Measurements from ENCODE around the gene AP3D1. TPM values are rescaled to one million over a fixed set of nuclear protein-coding genes. Genes with fewer than 3 reads are reported as not detected.
"Not testable (repeated sequence)": the region's sequence is repeated elsewhere in the genome, so short reads cannot be mapped to it uniquely, and the experiment has no call there.

Gene AP3D1
- total RNA-seq, 4 donors from 2014 or later, result 71.0 to 139 (median 99.0) TPM

DNA sequence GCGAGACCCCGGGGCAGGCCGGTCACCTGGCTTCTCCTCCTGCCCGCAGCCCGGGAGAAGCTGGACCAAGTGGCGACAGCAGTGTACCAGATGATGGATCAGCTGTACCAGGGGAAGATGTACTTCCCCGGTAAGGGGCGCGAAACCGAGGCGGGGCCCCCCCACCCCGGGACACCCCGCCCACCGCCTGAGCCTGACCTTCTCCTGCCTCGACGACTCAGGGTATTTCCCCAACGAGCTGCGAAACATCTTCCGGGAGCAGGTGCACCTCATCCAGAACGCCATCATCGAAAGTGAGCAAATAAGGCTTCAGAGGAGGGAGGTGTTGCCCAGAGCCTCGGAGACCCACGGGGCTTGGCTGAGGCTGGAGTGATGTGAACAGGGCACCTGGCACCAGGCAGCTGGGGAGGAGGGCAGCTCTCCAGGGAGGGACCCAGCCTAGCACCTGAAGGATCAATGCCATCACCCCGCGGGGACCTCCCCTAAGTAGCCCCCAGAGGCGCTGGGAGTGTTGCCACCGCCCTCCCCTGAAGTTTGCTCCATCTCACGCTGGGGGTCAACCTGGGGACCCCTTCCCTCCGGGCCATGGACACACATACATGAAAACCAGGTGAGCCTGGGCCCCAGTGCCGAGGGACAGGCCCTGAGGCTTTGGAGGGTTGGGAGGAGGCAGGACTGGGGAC lies 54.0 kb downstream of the AP3D1 start:
- Histone ChIP-seq H3K9me3 (no peaks in the 10 kb centered on the region), H3K4me1 (peaks cover 32% of the 10 kb centered on the region in 2 donors), H3K4me3 (peak overlapping the region; percentile 51 to 69 (median 54)), H3K36me3 (peaks cover 0 to 25% of the 10 kb centered on the region in 2 donors), H3K27me3 (no peaks in the 10 kb centered on the region), H3K27ac (peak overlapping the region; percentile 81 to 85 (median 84))
- in situ Hi-C loops (cut with MboI; ENCODE audit: low sequenced_read_pairs in 4 of 4) (no loop called here), intact Hi-C loops (cut with DNase I; ENCODE audit: low total_unique reads) (loop anchor here (2.0 to 10.0 kb wide), 4 partner anchors 53 to 1967 kb away; partner anchors contain the start of genes AP3D1 and ZBTB7A)
- TF ChIP-seq, protein P1, sequence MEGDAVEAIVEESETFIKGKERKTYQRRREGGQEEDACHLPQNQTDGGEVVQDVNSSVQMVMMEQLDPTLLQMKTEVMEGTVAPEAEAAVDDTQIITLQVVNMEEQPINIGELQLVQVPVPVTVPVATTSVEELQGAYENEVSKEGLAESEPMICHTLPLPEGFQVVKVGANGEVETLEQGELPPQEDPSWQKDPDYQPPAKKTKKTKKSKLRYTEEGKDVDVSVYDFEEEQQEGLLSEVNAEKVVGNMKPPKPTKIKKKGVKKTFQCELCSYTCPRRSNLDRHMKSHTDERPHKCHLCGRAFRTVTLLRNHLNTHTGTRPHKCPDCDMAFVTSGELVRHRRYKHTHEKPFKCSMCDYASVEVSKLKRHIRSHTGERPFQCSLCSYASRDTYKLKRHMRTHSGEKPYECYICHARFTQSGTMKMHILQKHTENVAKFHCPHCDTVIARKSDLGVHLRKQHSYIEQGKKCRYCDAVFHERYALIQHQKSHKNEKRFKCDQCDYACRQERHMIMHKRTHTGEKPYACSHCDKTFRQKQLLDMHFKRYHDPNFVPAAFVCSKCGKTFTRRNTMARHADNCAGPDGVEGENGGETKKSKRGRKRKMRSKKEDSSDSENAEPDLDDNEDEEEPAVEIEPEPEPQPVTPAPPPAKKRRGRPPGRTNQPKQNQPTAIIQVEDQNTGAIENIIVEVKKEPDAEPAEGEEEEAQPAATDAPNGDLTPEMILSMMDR (IDR thresholded peaks at IDR 0.05 in 4 of 5, conservative IDR thresholded peaks at IDR 0.05 in 1 of 5), result peak in 2 of 5 experiments; percentile 0 to 3
- peak in 1 of 2 donors; percentile 1 for TF ChIP-seq POLR2A (IDR thresholded peaks at IDR 0.05)
- ATAC-seq (no peak), DNase-seq (peak in 1 of 2 donors; percentile 31)

DNA sequence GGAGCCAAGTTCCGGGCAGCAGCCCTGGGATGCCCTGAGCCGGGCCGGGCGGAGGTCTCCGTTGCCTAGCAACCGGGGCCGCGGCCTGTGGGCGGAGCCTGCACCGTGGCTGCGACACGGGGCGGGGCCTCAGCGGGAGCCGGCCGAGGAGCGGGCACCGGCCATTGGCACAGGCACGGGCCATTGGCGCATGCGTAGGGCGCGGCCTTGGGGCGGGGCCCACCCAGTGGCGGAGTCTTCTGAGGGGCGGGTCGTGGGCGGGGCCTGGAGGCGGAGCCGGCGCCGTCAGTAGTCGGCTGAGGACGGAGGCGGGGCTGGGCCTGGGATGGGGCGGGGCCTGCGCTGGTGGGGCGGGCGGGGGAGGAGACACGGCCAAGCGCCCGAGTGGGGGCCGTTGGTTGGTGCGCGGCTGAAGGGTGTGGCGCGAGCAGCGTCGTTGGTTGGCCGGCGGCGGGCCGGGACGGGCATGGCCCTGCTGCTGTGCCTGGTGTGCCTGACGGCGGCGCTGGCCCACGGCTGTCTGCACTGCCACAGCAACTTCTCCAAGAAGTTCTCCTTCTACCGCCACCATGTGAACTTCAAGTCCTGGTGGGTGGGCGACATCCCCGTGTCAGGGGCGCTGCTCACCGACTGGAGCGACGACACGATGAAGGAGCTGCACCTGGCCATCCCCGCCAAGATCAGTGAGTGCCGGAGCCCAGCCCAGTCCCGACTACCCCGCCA lies 54.7 kb downstream of the AP3D1 start, which contains the start of gene IZUMO4:
TSS of gene IZUMO4 (plus strand) at position 436 of the 723 bp plus-strand sequence. CDS start at position 467, 31 bp downstream.
- in situ Hi-C loops (cut with MboI; ENCODE audit: low sequenced_read_pairs in 4 of 4) (no loop called here), intact Hi-C loops (cut with DNase I; ENCODE audit: low total_unique reads) (loop anchor here (1.0 to 10.0 kb wide), 6 partner anchors 54 to 1968 kb away; partner anchors contain the start of genes AP3D1, JSRP1 and ZBTB7A)
- TF ChIP-seq, protein P1 (IDR thresholded peaks at IDR 0.05 in 4 of 5, conservative IDR thresholded peaks at IDR 0.05 in 1 of 5), result peak; percentile 13 to 56 (median 28)
- TF ChIP-seq POLR2A (IDR thresholded peaks at IDR 0.05), result peak; percentile 37 to 40
- ATAC-seq (peak; percentile 86 to 87), DNase-seq (peak; percentile 97 to 98)
- H3K9me3 ChIP-seq, result no peaks in the 10 kb centered on the region
- H3K36me3 ChIP-seq, result peaks cover 0 to 22% of the 10 kb centered on the region in 2 donors
- H3K4me3 ChIP-seq, result peak within 1 kb of the TSS; percentile 82 to 91 (median 87)
- H3K4me1 ChIP-seq, result peaks cover 39% of the 10 kb centered on the region in 2 donors
- H3K27me3 ChIP-seq, result no peaks in the 10 kb centered on the region
- peak within 1 kb of the TSS; percentile 86 to 99 (median 92) for H3K27ac ChIP-seq

DNA sequence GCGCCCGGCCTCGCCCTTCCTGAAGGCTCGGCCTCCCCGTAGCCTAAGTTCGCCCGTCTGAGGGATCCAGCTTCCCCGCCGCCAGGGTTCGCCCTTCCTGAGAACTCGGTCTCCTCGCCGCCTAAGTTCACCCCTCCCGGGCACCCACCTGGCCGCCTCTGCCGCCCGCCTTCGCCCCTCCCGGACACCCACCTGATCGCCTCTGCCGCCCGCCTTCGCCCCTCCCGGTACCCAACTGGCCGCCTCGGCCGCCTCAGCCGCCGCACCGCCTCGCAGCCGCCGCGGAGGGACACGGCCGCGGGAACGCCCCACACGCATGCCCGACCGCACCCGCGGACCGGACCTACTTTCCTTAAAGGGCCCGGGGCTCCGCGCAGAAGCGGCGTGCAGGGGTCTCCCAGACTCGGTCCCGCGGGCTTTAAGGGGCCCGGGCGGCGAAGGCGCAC lies 55.3 kb downstream of the AP3D1 start, which contains the start of gene MOB3A:
TSS of gene MOB3A (minus strand) at position 293 of the 446 bp plus-strand sequence. CDS start 17,766 bp downstream, outside the sequence.
- TF ChIP-seq, protein P1 (IDR thresholded peaks at IDR 0.05 in 4 of 5, conservative IDR thresholded peaks at IDR 0.05 in 1 of 5), result peak; percentile 57 to 82 (median 72)
- peak; percentile 85 to 88 for TF ChIP-seq POLR2A (IDR thresholded peaks at IDR 0.05)
- H3K36me3 ChIP-seq, result peaks cover 0 to 17% of the 10 kb centered on the region in 2 donors
- peaks cover 44 to 45% of the 10 kb centered on the region in 2 donors for H3K4me1 ChIP-seq
- peak; percentile 77 to 78 for ATAC-seq
- H3K9me3 ChIP-seq, result no peaks in the 10 kb centered on the region
- intact Hi-C loops (cut with DNase I; ENCODE audit: low total_unique reads) (loop anchor here (1.0 to 10.0 kb wide), 6 partner anchors 55 to 1969 kb away; partner anchors contain the start of genes AP3D1, JSRP1 and ZBTB7A), in situ Hi-C loops (cut with MboI; ENCODE audit: low sequenced_read_pairs in 4 of 4) (no loop called here)
- H3K27me3 ChIP-seq, result no peaks in the 10 kb centered on the region
- H3K4me3 ChIP-seq, result peak within 1 kb of the TSS; percentile 82 to 91 (median 87)
- DNase-seq, result peak; percentile 79 to 89
- peak within 1 kb of the TSS; percentile 86 to 99 (median 92) for H3K27ac ChIP-seq

DNA sequence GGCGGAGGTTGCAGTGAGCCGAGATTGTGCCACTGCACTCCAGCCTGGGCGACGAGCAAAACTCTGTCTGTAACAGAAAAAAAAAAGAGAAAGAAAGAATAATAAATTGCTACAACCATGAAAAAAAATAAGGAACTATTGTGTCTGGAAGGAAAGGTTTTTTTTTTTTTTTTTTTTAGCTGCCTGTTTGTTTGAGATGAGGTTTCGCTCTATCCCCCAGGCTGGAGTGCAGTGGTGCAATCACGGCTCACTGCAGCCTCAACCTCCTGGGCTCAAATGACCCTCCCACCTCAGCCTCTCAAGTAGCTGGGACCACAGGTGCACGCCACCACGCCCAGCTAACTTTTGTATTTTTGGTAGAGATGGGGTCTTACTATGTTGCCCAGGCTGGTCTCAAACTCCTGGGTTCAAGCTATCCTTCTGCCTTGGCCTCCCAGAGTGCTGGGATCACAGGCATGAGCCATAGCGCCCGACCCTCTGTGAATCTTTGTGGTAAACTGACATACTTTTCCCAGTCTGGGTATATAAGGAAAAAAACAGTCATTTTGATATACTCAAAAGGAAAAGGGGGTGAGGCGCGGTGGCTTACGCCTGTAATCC lies 59.3 kb downstream of the AP3D1 start:
- ATAC-seq, result not testable (repeated sequence)
- intact Hi-C loops (cut with DNase I; ENCODE audit: low total_unique reads), result loop anchor here (10.0 kb wide), 2 partner anchors 943 to 1973 kb away; partner anchors contain the start of gene ZBTB7A

More for the DNA sequence above, 59.3 kb downstream of the AP3D1 start:
- H3K9me3 ChIP-seq; H3K4me3 ChIP-seq; in situ Hi-C loops (cut with MboI; ENCODE audit: low sequenced_read_pairs in 4 of 4); H3K27me3 ChIP-seq; H3K36me3 ChIP-seq; DNase-seq: not testable (repeated sequence)
- Histone ChIP-seq H3K4me1 (peaks cover 53 to 62% of the 10 kb centered on the region in 2 donors), H3K27ac (peak overlapping the region; percentile 61 to 86 (median 76))
